Suprapubic skin (tissue), 4 donors: ENCODE measurements around the gene RALGDS. TPM values are rescaled to one million over a fixed set of nuclear protein-coding genes. Genes with fewer than 3 reads are reported as not detected.

ENCODE experiments used
- DNase-seq, 2 donors: peaks; one replicate each; pipeline ENCODE4 v3.0.0-alpha.2; 2019; ENCODE audit warnings: low spot score in 2 of 2
- H3K27ac ChIP-seq: fragments of 200-600 bp; sonication (generic); one replicate; pipeline ENCODE4 v1.5.1; 2019
- H3K27me3 ChIP-seq: fragments of 200-600 bp; sonication (generic); one replicate; pipeline ENCODE4 v1.5.1; 2019
- H3K36me3 ChIP-seq: fragments of 200-600 bp; sonication (generic); one replicate; pipeline ENCODE4 v1.5.1; 2019
- H3K4me1 ChIP-seq: fragments of 200-600 bp; sonication (generic); one replicate; pipeline ENCODE4 v1.5.1; 2019
- H3K4me3 ChIP-seq: fragments of 200-600 bp; sonication (generic); one replicate; pipeline ENCODE4 v1.5.1; 2019; ENCODE audit warnings: mild to moderate bottlenecking
- H3K9me3 ChIP-seq: fragments of 200-600 bp; sonication (generic); one replicate; pipeline ENCODE4 v1.5.1; 2019
- EP300 ChIP-seq: sonication (generic); formaldehyde crosslinking; IDR thresholded peaks from one replicate; pipeline ENCODE4 v1.6.1; 2017; ENCODE audit warnings: antibody characterized with exemption
- POLR2A ChIP-seq, 2 donors: fragments of 450-650 bp; IDR thresholded peaks; one replicate each; pipeline ENCODE4 v1.6.1; 2017; ENCODE audit warnings: antibody characterized with exemption in 2 of 2, mild to moderate bottlenecking in 2 of 2, moderate library complexity in 2 of 2
- POLR2AphosphoS5 ChIP-seq, 3 donors: sonication (generic); formaldehyde crosslinking; IDR thresholded peaks; one replicate each; pipeline ENCODE4 v1.6.1; 2017; ENCODE audit warnings: antibody characterized with exemption in 3 of 3
- WGBS: methylation state at CpG from one replicate; pipeline ENCODE4 v1.1.5; 2018; 5-methylcytosine and 5-hydroxymethylcytosine counted together
- total RNA-seq, 4 donors: library from RNA; depleted of rRNA; stranded (reverse); fragments of >200 nt; gene quantifications; one replicate each; pipeline ENCODE4 v1.1.0, GENCODE V29; 2016
- TF ChIP-seq, protein P1 (sequence below), 2 donors: fragments of 200-600 bp in 1 of 2; fragments of 450-650 bp in 1 of 2; sonication (generic) in 1 of 2; IDR thresholded peaks; one replicate each; pipeline ENCODE4 v1.5.1; 2016 to 2019; ENCODE audit warnings: antibody characterized with exemption in 2 of 2, mild to moderate bottlenecking in 1 of 2, moderate library complexity in 1 of 2

The RALGDS gene
- total RNA-seq, 4 donors from 2014 or later, result 173 to 244 (median 212) TPM

DNA sequence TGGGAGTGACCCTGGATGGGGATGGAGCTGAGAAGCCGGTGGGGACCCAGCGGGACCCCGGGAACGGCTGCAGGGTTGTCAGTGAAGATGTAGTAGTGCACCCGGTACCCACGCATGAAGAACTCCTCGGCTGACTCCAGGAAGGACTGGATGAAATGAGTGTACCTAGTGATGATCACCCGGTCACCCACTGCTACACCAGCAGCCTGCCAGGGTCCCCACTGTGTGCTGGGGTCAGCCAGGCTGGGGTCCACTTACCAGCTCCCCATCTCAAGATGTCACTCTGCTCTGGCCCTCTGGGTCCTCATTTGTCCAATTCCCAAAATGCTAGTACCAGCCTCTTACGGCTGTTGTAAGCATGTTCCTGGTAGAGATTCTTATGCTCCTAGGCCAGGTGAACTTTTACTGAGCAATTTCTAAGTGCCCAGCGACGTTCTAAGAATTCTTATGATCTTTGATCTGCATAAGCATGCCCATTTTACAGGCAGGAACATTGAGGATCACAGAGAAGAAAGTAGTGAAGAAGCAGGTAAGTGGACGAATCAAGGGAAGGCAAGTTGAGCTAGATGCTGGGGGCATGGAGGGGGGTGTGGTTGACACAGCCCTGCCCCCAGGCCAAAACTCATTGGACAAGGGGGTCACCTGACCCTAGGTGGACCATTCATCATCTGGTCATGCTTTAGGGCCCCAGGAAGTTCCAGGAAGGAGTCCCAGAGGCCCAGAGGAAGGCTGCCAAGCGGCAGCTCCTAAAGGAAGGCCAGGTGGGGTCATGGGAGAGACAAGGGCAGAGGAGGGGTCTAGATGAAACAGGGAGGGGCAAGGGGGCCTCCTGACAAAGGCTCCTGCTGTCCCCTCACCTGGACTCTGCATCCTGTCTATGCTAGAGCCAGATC is 33.3 kb upstream of the RALGDS start:
- 84% methylated on average over 12 of the region's 13 CpGs for WGBS
- H3K27me3 ChIP-seq, result no peaks in the 10 kb centered on the region
- H3K36me3 ChIP-seq, result no peaks in the 10 kb centered on the region
- DNase-seq, result no peak
- no peaks in the 10 kb centered on the region for H3K4me1 ChIP-seq
- no peak overlapping the region for H3K4me3 ChIP-seq
- TF ChIP-seq EP300 (no peak), POLR2A (IDR thresholded peaks at IDR 0.05) (no peak), POLR2AphosphoS5 (IDR thresholded peaks at IDR 0.05) (no peak)
- TF ChIP-seq, protein P1, sequence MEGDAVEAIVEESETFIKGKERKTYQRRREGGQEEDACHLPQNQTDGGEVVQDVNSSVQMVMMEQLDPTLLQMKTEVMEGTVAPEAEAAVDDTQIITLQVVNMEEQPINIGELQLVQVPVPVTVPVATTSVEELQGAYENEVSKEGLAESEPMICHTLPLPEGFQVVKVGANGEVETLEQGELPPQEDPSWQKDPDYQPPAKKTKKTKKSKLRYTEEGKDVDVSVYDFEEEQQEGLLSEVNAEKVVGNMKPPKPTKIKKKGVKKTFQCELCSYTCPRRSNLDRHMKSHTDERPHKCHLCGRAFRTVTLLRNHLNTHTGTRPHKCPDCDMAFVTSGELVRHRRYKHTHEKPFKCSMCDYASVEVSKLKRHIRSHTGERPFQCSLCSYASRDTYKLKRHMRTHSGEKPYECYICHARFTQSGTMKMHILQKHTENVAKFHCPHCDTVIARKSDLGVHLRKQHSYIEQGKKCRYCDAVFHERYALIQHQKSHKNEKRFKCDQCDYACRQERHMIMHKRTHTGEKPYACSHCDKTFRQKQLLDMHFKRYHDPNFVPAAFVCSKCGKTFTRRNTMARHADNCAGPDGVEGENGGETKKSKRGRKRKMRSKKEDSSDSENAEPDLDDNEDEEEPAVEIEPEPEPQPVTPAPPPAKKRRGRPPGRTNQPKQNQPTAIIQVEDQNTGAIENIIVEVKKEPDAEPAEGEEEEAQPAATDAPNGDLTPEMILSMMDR (IDR thresholded peaks at IDR 0.05), result no peak
- H3K27ac ChIP-seq, result no peak overlapping the region
- H3K9me3 ChIP-seq, result no peaks in the 10 kb centered on the region

DNA sequence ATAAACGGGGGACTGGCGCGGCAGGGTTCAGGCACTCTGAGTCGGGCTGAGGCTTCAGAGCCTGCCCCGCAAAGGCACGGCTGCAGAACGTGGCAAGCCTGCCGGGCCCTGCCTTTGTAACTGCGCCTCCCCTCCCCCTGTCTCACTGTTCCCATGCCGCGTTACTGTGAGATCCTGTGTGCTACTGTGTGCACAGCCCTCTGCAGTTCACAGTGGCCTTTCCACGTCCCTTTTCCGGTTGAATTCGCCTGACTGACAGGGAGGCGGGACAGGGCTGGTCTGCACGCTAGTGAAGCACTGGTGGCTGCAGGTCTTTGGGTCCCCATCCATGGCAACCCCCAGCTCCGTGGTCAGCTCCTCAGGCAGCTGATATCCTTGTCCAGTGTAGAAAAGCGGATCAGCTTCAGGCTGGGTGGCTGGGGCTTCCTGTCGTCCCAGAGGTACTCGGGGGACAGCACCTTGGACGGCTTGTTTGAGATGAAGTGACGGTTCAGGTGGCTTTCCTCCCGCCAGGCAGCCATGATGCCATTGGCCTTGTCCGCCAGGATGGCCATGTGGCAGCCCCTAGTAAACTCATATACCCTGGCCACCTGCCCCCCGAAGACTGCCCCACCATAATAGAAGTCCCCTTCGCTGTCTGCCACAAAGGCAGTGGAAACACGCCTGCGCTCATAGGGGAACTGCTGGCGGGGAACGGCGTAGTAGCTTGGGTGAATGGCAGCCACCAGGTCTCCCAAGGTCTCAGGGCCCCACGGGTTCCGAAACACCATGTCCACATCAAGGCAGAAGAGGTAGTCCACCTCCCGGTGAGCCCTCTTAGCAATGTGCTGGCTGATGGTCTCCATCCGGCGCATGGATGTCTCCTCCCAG is 32.4 kb upstream of the RALGDS start:
- DNase-seq, result peak in 1 of 2 donors; percentile 61
- Histone ChIP-seq H3K36me3 (no peaks in the 10 kb centered on the region), H3K4me3 (no peak overlapping the region), H3K27ac (no peak overlapping the region), H3K9me3 (no peaks in the 10 kb centered on the region), H3K4me1 (no peaks in the 10 kb centered on the region), H3K27me3 (no peaks in the 10 kb centered on the region)
- 78% methylated on average over 30 of the region's 36 CpGs for WGBS
- TF ChIP-seq POLR2A (IDR thresholded peaks at IDR 0.05), result no peak
- no peak for TF ChIP-seq POLR2AphosphoS5 (IDR thresholded peaks at IDR 0.05)
- TF ChIP-seq, protein P1 (IDR thresholded peaks at IDR 0.05), result no peak
- no peak for TF ChIP-seq EP300

GRCh38 chr9:133151601-133152525 is 30.8 kb upstream of the RALGDS start:
- no peak overlapping the region for H3K4me3 ChIP-seq
- H3K9me3 ChIP-seq, result no peaks in the 10 kb centered on the region
- H3K4me1 ChIP-seq, result peaks cover 14% of the 10 kb centered on the region
- TF ChIP-seq POLR2A (IDR thresholded peaks at IDR 0.05), result no peak
- no peak for TF ChIP-seq POLR2AphosphoS5 (IDR thresholded peaks at IDR 0.05)
- H3K36me3 ChIP-seq, result no peaks in the 10 kb centered on the region
- no peak overlapping the region for H3K27ac ChIP-seq
- no peaks in the 10 kb centered on the region for H3K27me3 ChIP-seq
- 73% methylated on average over 12 of the region's 14 CpGs for WGBS
- peak in 1 of 2 donors; percentile 63 for DNase-seq

- WGBS, result 97% methylated on average over 6 of the region's 6 CpGs
- Histone ChIP-seq H3K27ac (no peak overlapping the region), H3K4me1 (peaks cover 23% of the 10 kb centered on the region), H3K36me3 (no peaks in the 10 kb centered on the region), H3K9me3 (no peaks in the 10 kb centered on the region), H3K4me3 (no peak overlapping the region), H3K27me3 (no peaks in the 10 kb centered on the region)
- TF ChIP-seq, protein P1 (IDR thresholded peaks at IDR 0.05), result no peak
- no peak for TF ChIP-seq POLR2AphosphoS5 (IDR thresholded peaks at IDR 0.05)
- no peak for TF ChIP-seq POLR2A (IDR thresholded peaks at IDR 0.05)
- TF ChIP-seq EP300, result no peak
- DNase-seq, result no peak
Observed at GRCh38 chr9:133151041-133151440, 30.0 kb upstream of the RALGDS start.
